Measurements from ENCODE around the gene NTSR2.

Gene NTSR2

GRCh38 chr2:11687736-11688135, 17.7 kb upstream of the NTSR2 start:
- Histone ChIP-seq H3K27ac (ENCODE audit: insufficient read depth, low read depth, low read length, poor library complexity, severe bottlenecking) (no peak overlapping the region), H3K27me3 (ENCODE audit: control insufficient read depth, insufficient read depth, low read length, poor library complexity, severe bottlenecking) (no peaks in the 10 kb centered on the region), H3K36me3 (ENCODE audit: control insufficient read depth, insufficient read depth, low read length) (no peaks in the 10 kb centered on the region), H3K9me3 (ENCODE audit: control insufficient read depth, low read length) (no peaks in the 10 kb centered on the region), H3K4me3 (ENCODE audit: insufficient read depth, low read depth, low read length) (no peak overlapping the region), H3K4me1 (ENCODE audit: control insufficient read depth, insufficient read depth, low read length) (peaks cover 7% of the 10 kb centered on the region)
- WGBS, 2 experiments: 88 to 89% methylated on average over 6 to 9 of the region's 9 CpGs

- no peak overlapping the region for H3K4me3 ChIP-seq (ENCODE audit: insufficient read depth, low read depth, low read length)
- H3K27ac ChIP-seq (ENCODE audit: insufficient read depth, low read depth, low read length, poor library complexity, severe bottlenecking): no peak overlapping the region
- no peaks in the 10 kb centered on the region for H3K9me3 ChIP-seq (ENCODE audit: control insufficient read depth, low read length)
- peaks cover 10% of the 10 kb centered on the region for H3K4me1 ChIP-seq (ENCODE audit: control insufficient read depth, insufficient read depth, low read length)
- H3K36me3 ChIP-seq (ENCODE audit: control insufficient read depth, insufficient read depth, low read length): no peaks in the 10 kb centered on the region
- H3K27me3 ChIP-seq (ENCODE audit: control insufficient read depth, insufficient read depth, low read length, poor library complexity, severe bottlenecking): no peaks in the 10 kb centered on the region
- 92 to 95% methylated on average over 10 of the region's 10 CpGs for WGBS, 2 experiments
Observed at GRCh38 chr2:11685906-11686470, 16.0 kb upstream of the NTSR2 start.

- Histone ChIP-seq H3K4me1 (ENCODE audit: control insufficient read depth, insufficient read depth, low read length) (peaks cover 10% of the 10 kb centered on the region), H3K27me3 (ENCODE audit: control insufficient read depth, insufficient read depth, low read length, poor library complexity, severe bottlenecking) (no peaks in the 10 kb centered on the region), H3K9me3 (ENCODE audit: control insufficient read depth, low read length) (no peaks in the 10 kb centered on the region), H3K4me3 (ENCODE audit: insufficient read depth, low read depth, low read length) (no peak overlapping the region), H3K27ac (ENCODE audit: insufficient read depth, low read depth, low read length, poor library complexity, severe bottlenecking) (no peak overlapping the region), H3K36me3 (ENCODE audit: control insufficient read depth, insufficient read depth, low read length) (no peaks in the 10 kb centered on the region)
- 93 to 94% methylated on average over 12 of the region's 12 CpGs for WGBS, 2 experiments
Observed at GRCh38 chr2:11684894-11685460, 15.0 kb upstream of the NTSR2 start.

DNA sequence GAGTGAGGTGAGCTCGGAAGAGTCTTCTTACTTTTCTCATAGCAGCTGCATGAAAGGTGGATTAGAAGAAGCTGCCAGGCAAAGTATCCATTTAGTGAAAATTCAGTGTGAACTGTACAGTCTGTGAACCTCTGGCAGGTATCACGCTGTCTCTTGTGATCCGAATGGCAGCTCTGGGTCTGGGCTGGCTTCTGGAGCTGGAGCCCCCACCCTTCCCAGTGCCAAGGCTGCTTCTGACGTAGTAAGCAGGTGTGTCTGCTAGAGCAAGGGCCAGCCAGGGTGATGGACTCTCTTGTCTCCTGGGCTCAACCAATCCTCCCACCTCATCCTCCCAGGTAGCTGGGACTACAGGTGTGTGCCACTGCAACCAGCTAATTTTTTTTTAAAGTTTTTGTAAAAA, 14.0 kb upstream of the NTSR2 start:
- WGBS, 2 experiments: 87 to 93% methylated on average over 4 of the region's 4 CpGs
- H3K4me1 ChIP-seq (ENCODE audit: control insufficient read depth, insufficient read depth, low read length): peaks cover 9% of the 10 kb centered on the region
- no peaks in the 10 kb centered on the region for H3K36me3 ChIP-seq (ENCODE audit: control insufficient read depth, insufficient read depth, low read length)
- no peaks in the 10 kb centered on the region for H3K9me3 ChIP-seq (ENCODE audit: control insufficient read depth, low read length)
- H3K27ac ChIP-seq (ENCODE audit: insufficient read depth, low read depth, low read length, poor library complexity, severe bottlenecking): no peak overlapping the region
- H3K27me3 ChIP-seq (ENCODE audit: control insufficient read depth, insufficient read depth, low read length, poor library complexity, severe bottlenecking): no peaks in the 10 kb centered on the region
- no peak overlapping the region for H3K4me3 ChIP-seq (ENCODE audit: insufficient read depth, low read depth, low read length)

- H3K27me3 ChIP-seq (ENCODE audit: control insufficient read depth, insufficient read depth, low read length, poor library complexity, severe bottlenecking): no peaks in the 10 kb centered on the region
Observed at GRCh38 chr2:11683476-11683875, 13.5 kb upstream of the NTSR2 start.

GRCh38 chr2:11682590-11682915, 12.6 kb upstream of the NTSR2 start:
- WGBS, 2 experiments: 93 to 95% methylated on average over 8 of the region's 8 CpGs
- H3K9me3 ChIP-seq (ENCODE audit: control insufficient read depth, low read length): no peaks in the 10 kb centered on the region
- H3K36me3 ChIP-seq (ENCODE audit: control insufficient read depth, insufficient read depth, low read length): no peaks in the 10 kb centered on the region
- H3K27ac ChIP-seq (ENCODE audit: insufficient read depth, low read depth, low read length, poor library complexity, severe bottlenecking): no peak overlapping the region
- H3K4me3 ChIP-seq (ENCODE audit: insufficient read depth, low read depth, low read length): no peak overlapping the region
- peaks cover 9% of the 10 kb centered on the region for H3K4me1 ChIP-seq (ENCODE audit: control insufficient read depth, insufficient read depth, low read length)
- H3K27me3 ChIP-seq (ENCODE audit: control insufficient read depth, insufficient read depth, low read length, poor library complexity, severe bottlenecking): no peaks in the 10 kb centered on the region

More at GRCh38 chr2:11683476-11683875, 13.5 kb upstream of the NTSR2 start:
- Histone ChIP-seq H3K36me3 (ENCODE audit: control insufficient read depth, insufficient read depth, low read length) (no peaks in the 10 kb centered on the region), H3K27ac (ENCODE audit: insufficient read depth, low read depth, low read length, poor library complexity, severe bottlenecking) (no peak overlapping the region), H3K4me1 (ENCODE audit: control insufficient read depth, insufficient read depth, low read length) (peaks cover 7% of the 10 kb centered on the region), H3K4me3 (ENCODE audit: insufficient read depth, low read depth, low read length) (no peak overlapping the region), H3K9me3 (ENCODE audit: control insufficient read depth, low read length) (no peaks in the 10 kb centered on the region)
- 55 to 57% methylated on average over 9 of the region's 9 CpGs for WGBS, 2 experiments

DNA sequence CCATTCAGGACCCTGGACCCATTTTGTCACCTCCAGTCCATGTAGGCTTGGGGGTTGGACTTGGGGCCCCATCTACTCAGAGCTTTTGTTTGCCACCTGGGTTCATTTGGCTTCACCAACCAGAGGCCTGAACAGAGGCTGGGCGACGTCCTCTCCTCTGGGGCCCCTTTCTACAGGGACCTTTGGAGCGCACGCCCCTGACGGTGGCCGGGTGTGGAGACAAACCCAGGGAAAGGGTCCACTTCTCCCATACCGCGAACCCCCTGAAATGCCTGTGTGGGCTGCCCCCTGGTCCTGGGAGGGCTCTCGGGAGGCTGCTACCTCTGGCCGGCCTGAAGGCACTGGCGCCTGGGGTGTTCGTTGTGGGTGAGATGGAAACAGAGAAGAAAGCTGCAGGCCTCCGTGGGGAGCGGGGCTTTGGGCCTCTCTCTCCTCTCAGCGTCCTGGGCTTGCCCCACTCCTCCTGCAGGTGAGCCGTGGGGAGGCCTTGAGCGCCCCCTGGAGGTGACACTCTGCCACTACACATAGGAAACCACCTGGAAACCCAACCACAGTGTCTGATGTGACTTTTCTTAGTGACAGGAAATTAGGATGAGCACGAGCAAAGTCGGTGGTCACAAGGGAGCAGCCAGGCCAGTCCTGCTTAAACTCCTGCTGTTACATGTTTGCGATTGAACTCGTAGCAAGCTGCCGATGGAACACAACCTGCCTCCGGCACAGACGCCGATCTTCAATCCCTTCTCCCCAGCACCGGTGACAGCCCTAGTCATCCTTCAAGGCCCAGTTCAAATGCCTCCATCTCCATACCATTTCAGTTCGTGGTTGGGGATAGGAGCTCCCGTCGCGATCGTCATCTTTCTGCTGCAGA, 12.0 kb upstream of the NTSR2 start:
- Histone ChIP-seq H3K4me1 (ENCODE audit: control insufficient read depth, insufficient read depth, low read length) (peaks cover 13% of the 10 kb centered on the region), H3K36me3 (ENCODE audit: control insufficient read depth, insufficient read depth, low read length) (no peaks in the 10 kb centered on the region), H3K27me3 (ENCODE audit: control insufficient read depth, insufficient read depth, low read length, poor library complexity, severe bottlenecking) (no peaks in the 10 kb centered on the region), H3K27ac (ENCODE audit: insufficient read depth, low read depth, low read length, poor library complexity, severe bottlenecking) (no peak overlapping the region), H3K9me3 (ENCODE audit: control insufficient read depth, low read length) (no peaks in the 10 kb centered on the region), H3K4me3 (ENCODE audit: insufficient read depth, low read depth, low read length) (no peak overlapping the region)
- WGBS, 2 experiments: 65% methylated on average over 31 of the region's 31 CpGs

- Histone ChIP-seq H3K4me3 (ENCODE audit: insufficient read depth, low read depth, low read length) (no peak overlapping the region), H3K36me3 (ENCODE audit: control insufficient read depth, insufficient read depth, low read length) (no peaks in the 10 kb centered on the region), H3K27ac (ENCODE audit: insufficient read depth, low read depth, low read length, poor library complexity, severe bottlenecking) (no peak overlapping the region), H3K9me3 (ENCODE audit: control insufficient read depth, low read length) (no peaks in the 10 kb centered on the region), H3K27me3 (ENCODE audit: control insufficient read depth, insufficient read depth, low read length, poor library complexity, severe bottlenecking) (no peaks in the 10 kb centered on the region), H3K4me1 (ENCODE audit: control insufficient read depth, insufficient read depth, low read length) (peaks cover 13% of the 10 kb centered on the region)
- 91 to 92% methylated on average over 15 of the region's 15 CpGs for WGBS, 2 experiments
Observed at GRCh38 chr2:11680901-11681721, 11.1 kb upstream of the NTSR2 start.

- WGBS, 2 experiments: 86 to 90% methylated on average over 16 of the region's 16 CpGs
Observed at GRCh38 chr2:11680182-11680900, 10.3 kb upstream of the NTSR2 start.

More at GRCh38 chr2:11680182-11680900, 10.3 kb upstream of the NTSR2 start:
- no peak overlapping the region for H3K4me3 ChIP-seq (ENCODE audit: insufficient read depth, low read depth, low read length)
- H3K9me3 ChIP-seq (ENCODE audit: control insufficient read depth, low read length): no peaks in the 10 kb centered on the region
- no peaks in the 10 kb centered on the region for H3K36me3 ChIP-seq (ENCODE audit: control insufficient read depth, insufficient read depth, low read length)
- H3K4me1 ChIP-seq (ENCODE audit: control insufficient read depth, insufficient read depth, low read length): peaks cover 13% of the 10 kb centered on the region
- no peaks in the 10 kb centered on the region for H3K27me3 ChIP-seq (ENCODE audit: control insufficient read depth, insufficient read depth, low read length, poor library complexity, severe bottlenecking)
- no peak overlapping the region for H3K27ac ChIP-seq (ENCODE audit: insufficient read depth, low read depth, low read length, poor library complexity, severe bottlenecking)

All from ectodermal cell (in vitro differentiated cells).